Pulmonary artery endothelial cell (primary cell): ENCODE measurements around the gene TBC1D16. TPM values are rescaled to one million over a fixed set of nuclear protein-coding genes. Genes with fewer than 3 reads are reported as not detected.
"Not testable (repeated sequence)": the region's sequence is repeated elsewhere in the genome, so short reads cannot be mapped to it uniquely, and the experiment has no call there.

Source experiments
- DNase-seq: peaks from one replicate; pipeline ENCODE4 v3.0.0-alpha.2; 2011; ENCODE audit warnings: low read depth, low spot score
- total RNA-seq: library from RNA; depleted of rRNA; stranded (reverse); fragments of >200 nt; gene quantifications from 2 replicates; pipeline ENCODE4 v1.2.3, GENCODE V29; 2014

TBC1D16 gene
- total RNA-seq, 1 donor from 2014 or later, result 41.1 TPM

DNA sequence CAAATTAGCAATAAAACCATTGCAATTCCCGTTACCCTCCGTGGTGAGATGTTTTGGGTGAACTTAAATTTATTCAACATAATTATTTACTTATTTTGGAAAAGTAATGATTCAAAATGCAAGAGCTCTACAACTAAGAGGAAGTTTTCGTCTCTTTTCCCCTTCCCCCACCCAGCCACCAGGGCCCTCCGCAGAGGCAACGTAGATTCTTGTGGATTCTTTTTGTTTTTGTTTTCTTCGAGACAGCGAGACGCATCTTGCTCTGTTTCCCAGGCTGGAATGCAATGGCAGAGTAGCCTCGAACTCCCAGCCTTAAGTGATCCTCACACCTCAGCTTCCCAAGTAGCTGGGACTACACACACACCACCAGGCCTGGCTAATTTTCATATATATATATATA, 19.9 kb upstream of the TBC1D16 start:
- no peak for DNase-seq

DNA sequence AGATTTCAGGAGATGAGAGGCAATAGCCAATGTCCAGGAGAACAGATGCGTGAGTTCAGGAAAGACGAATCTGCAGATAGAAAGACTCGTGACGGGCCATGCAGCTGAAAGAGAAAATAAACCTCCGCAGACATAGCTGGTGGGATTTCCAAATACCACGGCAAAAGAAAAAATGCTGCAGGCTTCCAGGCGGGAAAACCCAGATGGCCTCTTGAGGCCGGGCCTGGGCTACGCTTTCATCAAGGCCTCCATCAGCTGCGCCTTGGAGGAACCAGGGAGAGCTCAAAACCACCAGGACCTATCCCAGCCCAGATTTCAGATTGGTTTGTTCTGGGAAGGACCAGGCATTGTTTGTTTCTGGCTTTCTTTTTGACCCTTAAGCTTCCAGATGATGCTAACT, 17.4 kb upstream of the TBC1D16 start:
- no peak for DNase-seq

DNA sequence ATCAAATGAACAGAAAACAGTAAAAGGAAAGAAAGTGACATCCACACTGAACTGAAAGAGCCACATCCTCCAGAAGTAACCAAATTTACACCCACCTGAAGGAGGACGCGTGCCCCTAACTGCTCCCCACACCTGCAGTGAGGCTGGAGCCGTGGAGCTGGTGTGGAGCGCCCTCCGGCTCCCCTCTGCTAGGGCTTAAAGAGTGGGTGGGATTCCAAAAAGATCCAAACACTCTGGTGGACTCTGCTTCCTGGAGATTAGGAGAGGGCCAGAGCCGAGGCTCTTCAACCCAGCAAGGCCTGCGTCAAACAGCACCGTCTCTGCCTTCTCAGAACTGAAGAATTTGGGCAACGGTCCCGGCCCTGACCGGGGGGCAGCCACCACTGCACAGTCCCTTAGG, 16.0 kb upstream of the TBC1D16 start:
- DNase-seq, result no peak

- no peak for DNase-seq
These were observed 15.0 kb upstream of the TBC1D16 start for GRCh38 chr17:80050706-80051105.

GRCh38 chr17:80049986-80050385, 14.3 kb upstream of the TBC1D16 start:
- no peak for DNase-seq

GRCh38 chr17:80047176-80047575, 11.5 kb upstream of the TBC1D16 start:
- DNase-seq, result no peak

- DNase-seq, result not testable (repeated sequence)
These were observed 11.0 kb upstream of the TBC1D16 start for GRCh38 chr17:80046709-80047108.

GRCh38 chr17:80045703-80046102, 10.0 kb upstream of the TBC1D16 start:
- no peak for DNase-seq

- no peak for DNase-seq
These were observed 8.3 kb upstream of the TBC1D16 start for GRCh38 chr17:80043963-80044362.

- DNase-seq, result no peak
These were observed 1.2 kb upstream of the TBC1D16 start for GRCh38 chr17:80036715-80037477.

- DNase-seq, result no peak
These were observed 454 bp upstream of the TBC1D16 start, which contains the start of gene CCDC40 for GRCh38 chr17:80035937-80036714. Gene CCDC40 (plus strand): TSS chr17:80036642. CDS start chr17:80036663, 21 bp downstream.

- no peak for DNase-seq
These were observed 633 bp downstream of the TBC1D16 start for GRCh38 chr17:80034791-80035686.

DNA sequence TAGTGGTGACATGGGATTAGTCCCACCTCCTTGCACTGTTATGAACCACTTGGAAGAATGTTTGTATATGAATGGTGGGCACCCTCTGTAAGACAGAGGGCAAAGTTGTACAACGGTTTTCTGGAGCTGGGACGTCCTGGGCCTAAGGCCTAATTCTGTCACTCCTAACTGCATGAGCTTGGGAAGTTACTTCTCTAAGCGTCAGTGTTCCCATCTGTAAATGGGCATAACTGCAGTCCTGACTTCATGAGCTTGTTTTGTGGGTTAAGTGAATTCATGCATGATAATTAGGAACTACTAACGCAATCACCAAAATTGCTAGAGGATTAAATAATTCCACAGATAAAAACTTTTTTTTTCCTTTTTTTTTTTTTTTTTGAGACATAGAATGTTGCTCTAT, 1.8 kb downstream of the TBC1D16 start:
- no peak for DNase-seq

GRCh38 chr17:80032614-80033171, 3.0 kb downstream of the TBC1D16 start:
- DNase-seq, result no peak

DNA sequence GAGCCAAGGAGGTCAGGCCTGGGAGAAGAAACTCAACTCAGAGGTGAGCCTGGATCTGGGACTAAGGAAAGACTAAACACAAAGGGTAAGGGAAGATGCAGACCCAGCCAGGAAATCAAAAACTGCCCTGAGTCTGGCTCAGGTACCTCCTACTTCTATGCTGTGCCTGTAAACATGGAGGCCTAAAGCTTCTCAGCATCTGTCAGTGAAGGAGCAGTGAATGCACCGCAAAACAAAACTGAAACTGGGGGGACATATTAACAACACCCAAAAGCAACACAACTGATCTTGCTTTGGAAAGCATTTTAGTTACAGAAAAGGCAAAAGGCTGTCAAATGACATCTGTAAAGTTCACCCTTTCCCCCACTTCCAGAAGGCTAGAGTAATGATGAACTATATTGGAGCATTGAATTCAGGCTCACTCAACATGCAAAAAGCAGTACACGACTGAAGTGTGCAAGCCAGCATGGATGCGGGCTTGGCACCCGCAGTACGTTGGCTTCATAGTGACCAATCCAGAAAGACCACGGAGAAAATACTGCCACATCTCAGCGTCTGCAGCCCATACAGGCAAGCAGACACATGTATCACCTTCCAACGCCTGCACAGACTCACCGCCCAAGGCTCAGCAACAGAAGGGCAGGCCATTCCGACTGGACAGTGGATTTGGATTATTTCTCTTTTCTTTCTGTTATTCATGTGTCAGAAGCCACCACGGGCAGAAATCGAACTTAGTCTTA, 3.8 kb downstream of the TBC1D16 start:
- no peak for DNase-seq

- no peak for DNase-seq
These were observed 4.8 kb downstream of the TBC1D16 start for GRCh38 chr17:80030730-80031410.

GRCh38 chr17:80029258-80029974, 6.3 kb downstream of the TBC1D16 start:
- no peak for DNase-seq

GRCh38 chr17:80028030-80028429, 7.6 kb downstream of the TBC1D16 start:
- no peak for DNase-seq

DNA sequence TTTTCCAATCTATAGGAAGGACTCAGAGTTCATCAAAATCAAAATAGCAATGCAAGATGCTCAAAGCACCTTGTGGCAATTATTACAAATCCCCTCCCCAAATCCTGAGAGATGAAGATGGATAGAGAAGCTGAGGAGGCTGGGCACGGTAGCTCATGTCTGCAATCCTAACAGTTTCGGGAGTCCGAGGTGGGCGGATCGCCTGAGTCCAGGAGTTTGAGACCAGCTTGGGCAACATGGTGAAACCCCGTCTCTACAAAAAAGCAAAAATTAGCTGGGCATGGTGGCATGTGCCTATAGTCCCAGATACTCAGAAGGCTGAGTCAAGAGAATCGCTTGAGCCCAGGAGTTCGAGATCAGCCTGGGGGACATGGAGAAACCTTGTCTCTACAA, 8.6 kb downstream of the TBC1D16 start:
- DNase-seq, result no peak
